DOHH2 (cell line): Measurements from ENCODE around the gene SEMA5A.

Source experiments
- H3F3A ChIP-seq: fragments of 200-600 bp; sonication (generic), shearing (Covaris generic); 2 replicates; pipeline ENCODE4 v1.6.0; 2016; ENCODE audit warnings: antibody characterized with exemption, mild to moderate bottlenecking; ENCODE audit not compliant: control insufficient read depth, insufficient read depth
- H3K27ac ChIP-seq: fragments of 200-600 bp; sonication (generic); 2 replicates; pipeline ENCODE4 v1.5.1; 2014; ENCODE audit warnings: low read depth, mild to moderate bottlenecking, low read length, moderate library complexity
- H3K27me3 ChIP-seq: fragments of 200-600 bp; sonication (generic); 2 replicates; pipeline ENCODE4 v1.6.1; 2014; ENCODE audit warnings: mild to moderate bottlenecking, low read length, mixed read lengths; ENCODE audit not compliant: control insufficient read depth
- H3K36me3 ChIP-seq: fragments of 200-600 bp; sonication (generic); 2 replicates; pipeline ENCODE4 v1.6.1; 2014; ENCODE audit warnings: mild to moderate bottlenecking, low read length, moderate library complexity, mixed read lengths; ENCODE audit not compliant: control insufficient read depth
- H3K4me1 ChIP-seq: fragments of 200-600 bp; sonication (generic); 2 replicates; pipeline ENCODE4 v1.6.1; 2014; ENCODE audit warnings: mild to moderate bottlenecking, low read length, mixed read lengths; ENCODE audit not compliant: control insufficient read depth
- H3K4me2 ChIP-seq: fragments of 200-600 bp; sonication (generic); 2 replicates; pipeline ENCODE4 v1.6.0; 2014; ENCODE audit warnings: mild to moderate bottlenecking, low read length, moderate library complexity
- H3K4me3 ChIP-seq: fragments of 200-600 bp; sonication (generic); 2 replicates; pipeline ENCODE4 v1.5.1; 2014; ENCODE audit warnings: mild to moderate bottlenecking, low read length, mixed read lengths
- H3K79me2 ChIP-seq: fragments of 200-600 bp; sonication (generic); 2 replicates; pipeline ENCODE4 v1.6.1; 2014; ENCODE audit warnings: mild to moderate bottlenecking, low read length, mixed read lengths; ENCODE audit not compliant: control insufficient read depth
- H3K9me2 ChIP-seq: fragments of 200-600 bp; sonication (generic); replicated peaks from 2 replicates; pipeline ENCODE4 v1.6.1; 2014; ENCODE audit warnings: mild to moderate bottlenecking, low read length, mixed read lengths; ENCODE audit not compliant: control insufficient read depth
- H3K9me3 ChIP-seq: fragments of 200-600 bp; sonication (generic); 2 replicates; pipeline ENCODE4 v1.6.1; 2014; ENCODE audit warnings: antibody characterized with exemption, low read length, mixed read lengths; ENCODE audit not compliant: control insufficient read depth, insufficient read depth
- H4K20me1 ChIP-seq: fragments of 200-600 bp; sonication (generic); 2 replicates; pipeline ENCODE4 v1.6.0; 2014; ENCODE audit warnings: low read depth, mild to moderate bottlenecking, antibody characterized with exemption, low read length, moderate library complexity; ENCODE audit not compliant: control insufficient read depth, insufficient read depth
- EZH2phosphoT487 ChIP-seq: fragments of 200-600 bp; sonication (generic); IDR thresholded peaks from 2 replicates; pipeline ENCODE4 v1.6.1; 2017; ENCODE audit warnings: borderline replicate concordance, mild to moderate bottlenecking, antibody characterized with exemption, low read length, moderate library complexity, mixed read lengths
- TF ChIP-seq, protein P1 (sequence below): fragments of 200-600 bp; sonication (generic); IDR thresholded peaks from one replicate; pipeline ENCODE4 v1.5.1; 2014; ENCODE audit warnings: antibody characterized with exemption, mild to moderate bottlenecking, low read depth, low read length; ENCODE audit not compliant: poor library complexity, severe bottlenecking

The SEMA5A gene

GRCh38 chr5:9057406-9058000, 488.4 kb downstream of the SEMA5A start:
- Histone ChIP-seq H3K79me2 (no peaks in the 10 kb centered on the region), H3F3A (no peaks in the 10 kb centered on the region), H3K4me2 (no peak overlapping the region), H3K9me2 (no peaks in the 10 kb centered on the region), H3K27ac (no peak overlapping the region), H3K36me3 (no peaks in the 10 kb centered on the region), H3K4me3 (no peak overlapping the region), H3K27me3 (no peaks in the 10 kb centered on the region), H4K20me1 (no peaks in the 10 kb centered on the region), H3K4me1 (no peaks in the 10 kb centered on the region), H3K9me3 (no peaks in the 10 kb centered on the region)
- TF ChIP-seq EZH2phosphoT487, result no peak
- TF ChIP-seq, protein P1, sequence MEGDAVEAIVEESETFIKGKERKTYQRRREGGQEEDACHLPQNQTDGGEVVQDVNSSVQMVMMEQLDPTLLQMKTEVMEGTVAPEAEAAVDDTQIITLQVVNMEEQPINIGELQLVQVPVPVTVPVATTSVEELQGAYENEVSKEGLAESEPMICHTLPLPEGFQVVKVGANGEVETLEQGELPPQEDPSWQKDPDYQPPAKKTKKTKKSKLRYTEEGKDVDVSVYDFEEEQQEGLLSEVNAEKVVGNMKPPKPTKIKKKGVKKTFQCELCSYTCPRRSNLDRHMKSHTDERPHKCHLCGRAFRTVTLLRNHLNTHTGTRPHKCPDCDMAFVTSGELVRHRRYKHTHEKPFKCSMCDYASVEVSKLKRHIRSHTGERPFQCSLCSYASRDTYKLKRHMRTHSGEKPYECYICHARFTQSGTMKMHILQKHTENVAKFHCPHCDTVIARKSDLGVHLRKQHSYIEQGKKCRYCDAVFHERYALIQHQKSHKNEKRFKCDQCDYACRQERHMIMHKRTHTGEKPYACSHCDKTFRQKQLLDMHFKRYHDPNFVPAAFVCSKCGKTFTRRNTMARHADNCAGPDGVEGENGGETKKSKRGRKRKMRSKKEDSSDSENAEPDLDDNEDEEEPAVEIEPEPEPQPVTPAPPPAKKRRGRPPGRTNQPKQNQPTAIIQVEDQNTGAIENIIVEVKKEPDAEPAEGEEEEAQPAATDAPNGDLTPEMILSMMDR, result no peak

- Histone ChIP-seq H4K20me1 (no peaks in the 10 kb centered on the region), H3K4me2 (no peak overlapping the region), H3K4me1 (no peaks in the 10 kb centered on the region), H3F3A (no peaks in the 10 kb centered on the region), H3K4me3 (no peak overlapping the region), H3K79me2 (no peaks in the 10 kb centered on the region), H3K27ac (no peak overlapping the region), H3K27me3 (no peaks in the 10 kb centered on the region), H3K36me3 (no peaks in the 10 kb centered on the region), H3K9me2 (no peaks in the 10 kb centered on the region), H3K9me3 (no peaks in the 10 kb centered on the region)
- TF ChIP-seq EZH2phosphoT487, result no peak
- TF ChIP-seq, protein P1, result no peak
Observed at GRCh38 chr5:9056046-9056445, 489.8 kb downstream of the SEMA5A start.

DNA sequence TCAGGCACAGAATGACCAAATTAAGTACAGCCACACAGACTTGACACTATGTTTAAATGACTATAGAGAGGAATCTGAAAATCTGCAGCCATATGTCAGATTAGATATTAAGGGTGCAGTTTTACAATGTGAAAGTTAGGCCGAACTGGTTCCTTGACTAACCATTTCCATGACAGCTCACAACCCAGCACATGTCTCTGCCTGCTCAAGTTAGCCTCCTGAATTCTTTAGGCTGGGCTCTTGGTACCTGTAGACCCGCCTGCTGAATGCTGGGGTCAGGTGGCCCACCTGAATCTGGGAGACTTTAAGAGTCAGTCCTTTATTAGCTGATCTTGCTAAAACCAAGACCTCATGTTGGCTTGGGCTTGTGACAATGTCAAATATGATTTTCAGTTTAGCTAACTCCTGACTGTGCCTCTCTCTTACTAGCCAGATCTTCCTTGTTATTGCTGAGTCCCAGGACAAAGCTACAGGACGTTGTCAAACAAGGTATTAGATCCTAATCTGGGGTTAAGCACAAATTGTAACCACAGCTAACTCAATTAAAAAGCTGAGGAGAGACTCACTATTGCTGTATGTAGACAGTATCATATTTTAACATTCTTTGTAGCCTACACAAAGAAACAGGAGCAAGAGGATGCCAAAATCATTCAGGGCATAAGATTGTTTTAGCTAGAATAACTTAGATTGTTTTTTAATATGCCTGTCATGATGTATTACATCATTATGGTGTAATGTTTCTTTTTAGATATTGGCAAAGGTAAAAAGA, 490.9 kb downstream of the SEMA5A start:
- no peaks in the 10 kb centered on the region for H3F3A ChIP-seq
- H3K27me3 ChIP-seq, result no peaks in the 10 kb centered on the region
- no peak overlapping the region for H3K27ac ChIP-seq
- no peaks in the 10 kb centered on the region for H4K20me1 ChIP-seq
- H3K79me2 ChIP-seq, result no peaks in the 10 kb centered on the region
- no peaks in the 10 kb centered on the region for H3K9me2 ChIP-seq
- H3K4me3 ChIP-seq, result no peak overlapping the region
- H3K9me3 ChIP-seq, result no peaks in the 10 kb centered on the region
- no peak for TF ChIP-seq EZH2phosphoT487
- TF ChIP-seq, protein P1, result no peak
- no peaks in the 10 kb centered on the region for H3K4me1 ChIP-seq
- H3K36me3 ChIP-seq, result no peaks in the 10 kb centered on the region
- no peak overlapping the region for H3K4me2 ChIP-seq
